ENCODE results near the gene TOP3B.

The TOP3B gene

GRCh38 chr22:21931056-21931455 is 51.5 kb downstream of the TOP3B start:
- peaks cover 28% of the 10 kb centered on the region for H4K20me1 ChIP-seq
- H3K27me3 ChIP-seq = no peaks in the 10 kb centered on the region
- peaks cover 31% of the 10 kb centered on the region for H3K4me1 ChIP-seq
- TF ChIP-seq Cebpa-rat (IDR thresholded peaks at IDR 0.05) = no peak
- H3K27ac ChIP-seq = no peak overlapping the region
- no peak overlapping the region for H3K9ac ChIP-seq
- no peak overlapping the region for H3K4me2 ChIP-seq
- H3K36me3 ChIP-seq = peaks cover 96% of the 10 kb centered on the region
- H3K9me3 ChIP-seq = no peaks in the 10 kb centered on the region
- H3K4me3 ChIP-seq = no peak overlapping the region

GRCh38 chr22:21929253-21929652 is 53.3 kb downstream of the TOP3B start:
- no peaks in the 10 kb centered on the region for H3K27me3 ChIP-seq
- peaks cover 28% of the 10 kb centered on the region for H4K20me1 ChIP-seq
- peak overlapping the region; percentile 78 for H3K4me2 ChIP-seq

GRCh38 chr22:21928048-21928447 is 54.5 kb downstream of the TOP3B start:
- Histone ChIP-seq H3K36me3 (peaks cover 95% of the 10 kb centered on the region), H3K9me3 (no peaks in the 10 kb centered on the region), H3K9ac (no peak overlapping the region), H3K4me3 (no peak overlapping the region), H3K27me3 (no peaks in the 10 kb centered on the region), H4K20me1 (peaks cover 28% of the 10 kb centered on the region), H3K27ac (peak overlapping the region; percentile 49), H3K4me1 (peaks cover 30% of the 10 kb centered on the region), H3K4me2 (peak overlapping the region; percentile 78)
- no peak for TF ChIP-seq Cebpa-rat (IDR thresholded peaks at IDR 0.05)

More at GRCh38 chr22:21929253-21929652, 53.3 kb downstream of the TOP3B start:
- TF ChIP-seq Cebpa-rat (IDR thresholded peaks at IDR 0.05) = no peak
- peaks cover 95% of the 10 kb centered on the region for H3K36me3 ChIP-seq
- no peaks in the 10 kb centered on the region for H3K9me3 ChIP-seq
- H3K27ac ChIP-seq = 0 out of 2 replicates have a peak overlapping the region, but pooled peaks have one; percentile 49
- 0 out of 2 replicates have a peak overlapping the region, but pooled peaks have one; percentile 24 for H3K9ac ChIP-seq
- peaks cover 30% of the 10 kb centered on the region for H3K4me1 ChIP-seq
- no peak overlapping the region for H3K4me3 ChIP-seq

- H3K4me2 ChIP-seq = peak overlapping the region; percentile 78
- peaks cover 95% of the 10 kb centered on the region for H3K36me3 ChIP-seq
- H4K20me1 ChIP-seq = peaks cover 28% of the 10 kb centered on the region
These were observed 55.3 kb downstream of the TOP3B start for GRCh38 chr22:21927174-21927823.

GRCh38 chr22:21926728-21927127 is 55.9 kb downstream of the TOP3B start:
- Histone ChIP-seq H3K4me2 (peak overlapping the region; percentile 78), H3K9ac (peak overlapping the region; percentile 38; the same call in 1 of the 2 replicates), H3K36me3 (peaks cover 93% of the 10 kb centered on the region), H4K20me1 (peaks cover 28% of the 10 kb centered on the region), H3K9me3 (no peaks in the 10 kb centered on the region), H3K27ac (peak overlapping the region; percentile 51), H3K4me1 (peaks cover 30% of the 10 kb centered on the region), H3K27me3 (no peaks in the 10 kb centered on the region), H3K4me3 (no peak overlapping the region)
- TF ChIP-seq Cebpa-rat (IDR thresholded peaks at IDR 0.05) = no peak

More at GRCh38 chr22:21927174-21927823, 55.3 kb downstream of the TOP3B start:
- no peak for TF ChIP-seq Cebpa-rat (IDR thresholded peaks at IDR 0.05)
- H3K4me3 ChIP-seq = no peak overlapping the region
- no peaks in the 10 kb centered on the region for H3K9me3 ChIP-seq
- H3K4me1 ChIP-seq = peaks cover 30% of the 10 kb centered on the region
- H3K27ac ChIP-seq = peak overlapping the region; percentile 51
- H3K27me3 ChIP-seq = no peaks in the 10 kb centered on the region
- H3K9ac ChIP-seq = peak overlapping the region; percentile 38; the same call in 1 of the 2 replicates

GRCh38 chr22:21923163-21923561 is 59.4 kb downstream of the TOP3B start:
- peaks cover 42% of the 10 kb centered on the region for H3K4me1 ChIP-seq
- H3K4me3 ChIP-seq = no peak overlapping the region
- peaks cover 30% of the 10 kb centered on the region for H4K20me1 ChIP-seq
- H3K36me3 ChIP-seq = peaks cover 77% of the 10 kb centered on the region
- no peaks in the 10 kb centered on the region for H3K9me3 ChIP-seq
- no peak overlapping the region for H3K9ac ChIP-seq
- no peak overlapping the region for H3K27ac ChIP-seq
- no peak for TF ChIP-seq Cebpa-rat (IDR thresholded peaks at IDR 0.05)
- H3K4me2 ChIP-seq = no peak overlapping the region
- no peaks in the 10 kb centered on the region for H3K27me3 ChIP-seq

- no peak overlapping the region for H3K27ac ChIP-seq
- H3K9ac ChIP-seq = no peak overlapping the region
- peaks cover 29% of the 10 kb centered on the region for H4K20me1 ChIP-seq
- no peaks in the 10 kb centered on the region for H3K9me3 ChIP-seq
- H3K27me3 ChIP-seq = no peaks in the 10 kb centered on the region
- H3K4me3 ChIP-seq = no peak overlapping the region
- TF ChIP-seq Cebpa-rat (IDR thresholded peaks at IDR 0.05) = no peak
- H3K4me2 ChIP-seq = no peak overlapping the region
- peaks cover 74% of the 10 kb centered on the region for H3K36me3 ChIP-seq
- peaks cover 42% of the 10 kb centered on the region for H3K4me1 ChIP-seq
These were observed 60.0 kb downstream of the TOP3B start for GRCh38 chr22:21922370-21923162.

GRCh38 chr22:21921729-21922128 is 60.9 kb downstream of the TOP3B start:
- H3K9ac ChIP-seq = no peak overlapping the region
- no peak for TF ChIP-seq Cebpa-rat (IDR thresholded peaks at IDR 0.05)

GRCh38 chr22:21921184-21921721 is 61.3 kb downstream of the TOP3B start:
- Histone ChIP-seq H3K4me1 (peaks cover 44% of the 10 kb centered on the region), H3K36me3 (peaks cover 62% of the 10 kb centered on the region), H3K4me2 (no peak overlapping the region), H4K20me1 (peaks cover 21% of the 10 kb centered on the region; the same call in 1 of the 2 replicates), H3K4me3 (no peak overlapping the region), H3K27ac (no peak overlapping the region), H3K9me3 (no peaks in the 10 kb centered on the region), H3K9ac (no peak overlapping the region), H3K27me3 (no peaks in the 10 kb centered on the region)
- no peak for TF ChIP-seq Cebpa-rat (IDR thresholded peaks at IDR 0.05)

More at GRCh38 chr22:21921729-21922128, 60.9 kb downstream of the TOP3B start:
- Histone ChIP-seq H3K27me3 (no peaks in the 10 kb centered on the region), H3K27ac (no peak overlapping the region), H3K36me3 (peaks cover 66% of the 10 kb centered on the region), H3K4me3 (no peak overlapping the region), H3K4me2 (no peak overlapping the region), H3K4me1 (peaks cover 41% of the 10 kb centered on the region), H4K20me1 (peaks cover 25% of the 10 kb centered on the region), H3K9me3 (no peaks in the 10 kb centered on the region)
